ENCODE data around the gene ESF1. TPM values are rescaled to one million over a fixed set of nuclear protein-coding genes. Genes with fewer than 3 reads are reported as not detected.
A peak's percentile ranks its signal among the peaks of the same experiment; 100 is the strongest.

ESF1 gene
- total RNA-seq, 1 donor from 2014 or later: 16.1 TPM

DNA sequence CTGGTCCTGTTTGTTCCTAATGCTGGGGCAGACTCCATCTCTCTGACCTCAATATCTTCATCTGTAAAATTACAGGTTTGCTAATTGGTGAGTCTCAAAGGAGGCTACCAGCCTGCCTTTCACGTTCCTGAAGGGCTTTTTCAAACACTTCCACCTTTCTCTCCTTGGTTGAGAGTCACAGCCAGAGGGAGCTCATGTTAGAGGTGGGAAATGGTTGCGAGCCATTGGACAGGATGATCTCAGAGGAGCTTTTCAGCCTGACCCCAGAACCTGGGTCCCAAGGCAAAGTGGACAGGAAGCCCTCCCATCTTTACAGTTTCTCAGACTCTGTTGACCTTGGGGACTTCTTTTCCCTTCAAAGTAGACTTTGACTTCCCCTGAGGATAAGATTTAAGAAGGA lies 37.7 kb upstream of the ESF1 start:
- TF ChIP-seq, protein P1, sequence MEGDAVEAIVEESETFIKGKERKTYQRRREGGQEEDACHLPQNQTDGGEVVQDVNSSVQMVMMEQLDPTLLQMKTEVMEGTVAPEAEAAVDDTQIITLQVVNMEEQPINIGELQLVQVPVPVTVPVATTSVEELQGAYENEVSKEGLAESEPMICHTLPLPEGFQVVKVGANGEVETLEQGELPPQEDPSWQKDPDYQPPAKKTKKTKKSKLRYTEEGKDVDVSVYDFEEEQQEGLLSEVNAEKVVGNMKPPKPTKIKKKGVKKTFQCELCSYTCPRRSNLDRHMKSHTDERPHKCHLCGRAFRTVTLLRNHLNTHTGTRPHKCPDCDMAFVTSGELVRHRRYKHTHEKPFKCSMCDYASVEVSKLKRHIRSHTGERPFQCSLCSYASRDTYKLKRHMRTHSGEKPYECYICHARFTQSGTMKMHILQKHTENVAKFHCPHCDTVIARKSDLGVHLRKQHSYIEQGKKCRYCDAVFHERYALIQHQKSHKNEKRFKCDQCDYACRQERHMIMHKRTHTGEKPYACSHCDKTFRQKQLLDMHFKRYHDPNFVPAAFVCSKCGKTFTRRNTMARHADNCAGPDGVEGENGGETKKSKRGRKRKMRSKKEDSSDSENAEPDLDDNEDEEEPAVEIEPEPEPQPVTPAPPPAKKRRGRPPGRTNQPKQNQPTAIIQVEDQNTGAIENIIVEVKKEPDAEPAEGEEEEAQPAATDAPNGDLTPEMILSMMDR (IDR thresholded peaks at IDR 0.05; ENCODE audit: partially characterized antibody, unreplicated experiment): no peak
- Mint-ChIP-seq H3K9me3 (ENCODE audit: unreplicated experiment) (no peaks in the 10 kb centered on the region), H3K27ac (ENCODE audit: unreplicated experiment) (no peak overlapping the region), H3K36me3 (ENCODE audit: unreplicated experiment) (no peaks in the 10 kb centered on the region), H3K4me3 (ENCODE audit: unreplicated experiment) (no peak overlapping the region), H3K4me1 (ENCODE audit: low read depth, unreplicated experiment) (peaks cover 2% of the 10 kb centered on the region), H3K27me3 (ENCODE audit: unreplicated experiment) (peaks cover 2% of the 10 kb centered on the region)
- DNase-seq: no peak

DNA sequence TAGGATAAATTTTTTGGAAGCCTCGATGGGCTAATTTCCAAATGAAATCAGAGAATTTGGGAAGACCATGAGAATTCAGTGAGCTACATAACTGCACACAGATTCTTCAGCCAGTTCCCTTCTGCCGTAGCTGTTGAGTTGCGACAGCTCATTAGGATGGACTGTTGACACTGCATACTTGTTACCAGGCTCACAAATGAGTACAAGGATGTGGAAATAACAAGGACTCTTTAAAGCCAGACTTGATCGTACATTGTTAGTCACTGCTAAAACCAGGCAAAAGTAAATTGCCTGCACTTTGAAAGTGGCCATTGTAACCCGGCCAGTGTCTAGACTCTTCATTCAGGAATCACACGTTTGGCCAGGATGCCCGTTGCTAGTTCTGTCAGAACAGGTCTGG lies 37.2 kb upstream of the ESF1 start:
- DNase-seq: no peak
- Mint-ChIP-seq H3K36me3 (ENCODE audit: unreplicated experiment) (no peaks in the 10 kb centered on the region), H3K27me3 (ENCODE audit: unreplicated experiment) (peaks cover 2% of the 10 kb centered on the region), H3K9me3 (ENCODE audit: unreplicated experiment) (no peaks in the 10 kb centered on the region), H3K27ac (ENCODE audit: unreplicated experiment) (no peak overlapping the region), H3K4me1 (ENCODE audit: low read depth, unreplicated experiment) (peaks cover 2% of the 10 kb centered on the region), H3K4me3 (ENCODE audit: unreplicated experiment) (no peak overlapping the region)
- TF ChIP-seq, protein P1 (IDR thresholded peaks at IDR 0.05; ENCODE audit: partially characterized antibody, unreplicated experiment): no peak

- Mint-ChIP-seq H3K4me3 (ENCODE audit: unreplicated experiment) (no peak overlapping the region), H3K9me3 (ENCODE audit: unreplicated experiment) (no peaks in the 10 kb centered on the region), H3K4me1 (ENCODE audit: low read depth, unreplicated experiment) (peaks cover 2% of the 10 kb centered on the region), H3K36me3 (ENCODE audit: unreplicated experiment) (no peaks in the 10 kb centered on the region), H3K27ac (ENCODE audit: unreplicated experiment) (no peak overlapping the region), H3K27me3 (ENCODE audit: unreplicated experiment) (peaks cover 2% of the 10 kb centered on the region)
- DNase-seq: peak; percentile 19
- TF ChIP-seq, protein P1 (IDR thresholded peaks at IDR 0.05; ENCODE audit: partially characterized antibody, unreplicated experiment): peak; percentile 88
Observed at GRCh38 chr20:13819885-13820645, 35.3 kb upstream of the ESF1 start.

DNA sequence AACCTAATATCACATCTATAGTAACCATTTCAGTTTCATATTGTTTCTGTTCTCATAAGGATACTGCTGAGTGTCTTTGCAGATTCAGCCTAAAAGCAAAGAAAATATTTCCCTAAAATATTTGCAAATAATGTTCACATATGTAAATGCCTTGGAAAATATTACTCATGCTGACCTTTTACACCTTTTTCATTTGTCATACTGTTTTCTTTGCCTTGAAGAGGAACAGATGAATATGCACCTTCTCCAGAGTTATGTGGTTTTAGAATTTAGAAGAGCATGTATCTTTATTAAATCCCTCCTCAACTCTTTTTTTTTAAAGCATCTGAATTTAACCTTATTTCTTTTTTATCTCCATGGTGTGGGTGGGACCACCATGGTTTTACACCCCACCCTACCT lies 32.6 kb upstream of the ESF1 start:
- Mint-ChIP-seq H3K36me3 (ENCODE audit: unreplicated experiment) (no peaks in the 10 kb centered on the region), H3K27ac (ENCODE audit: unreplicated experiment) (no peak overlapping the region), H3K27me3 (ENCODE audit: unreplicated experiment) (no peaks in the 10 kb centered on the region), H3K4me1 (ENCODE audit: low read depth, unreplicated experiment) (peaks cover 2% of the 10 kb centered on the region), H3K4me3 (ENCODE audit: unreplicated experiment) (no peak overlapping the region), H3K9me3 (ENCODE audit: unreplicated experiment) (no peaks in the 10 kb centered on the region)
- TF ChIP-seq, protein P1 (IDR thresholded peaks at IDR 0.05; ENCODE audit: partially characterized antibody, unreplicated experiment): no peak
- DNase-seq: no peak

DNA sequence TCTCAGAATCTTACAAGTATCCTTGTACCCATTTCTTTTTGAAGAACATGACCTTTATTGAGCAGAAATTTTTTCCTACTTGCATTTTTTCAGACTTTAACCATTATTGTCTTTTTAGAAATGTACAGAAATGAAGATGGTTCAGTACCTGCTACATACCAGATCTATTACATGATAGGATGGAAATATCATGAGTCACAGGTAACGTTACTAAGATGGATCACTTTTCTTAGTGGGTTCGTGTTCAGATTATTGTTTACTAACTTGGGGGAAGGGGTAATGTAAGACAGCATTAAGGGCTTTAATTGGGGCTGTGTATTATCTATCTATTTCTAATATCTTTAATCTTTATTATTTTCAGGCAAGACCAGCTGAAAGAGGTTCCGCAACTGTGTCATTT lies 32.0 kb upstream of the ESF1 start:
- H3K27me3 Mint-ChIP-seq (ENCODE audit: unreplicated experiment): no peaks in the 10 kb centered on the region
- no peak overlapping the region for H3K27ac Mint-ChIP-seq (ENCODE audit: unreplicated experiment)
- DNase-seq: no peak
- H3K4me1 Mint-ChIP-seq (ENCODE audit: low read depth, unreplicated experiment): peaks cover 2% of the 10 kb centered on the region
- no peak overlapping the region for H3K4me3 Mint-ChIP-seq (ENCODE audit: unreplicated experiment)
- no peaks in the 10 kb centered on the region for H3K9me3 Mint-ChIP-seq (ENCODE audit: unreplicated experiment)
- no peaks in the 10 kb centered on the region for H3K36me3 Mint-ChIP-seq (ENCODE audit: unreplicated experiment)
- TF ChIP-seq, protein P1 (IDR thresholded peaks at IDR 0.05; ENCODE audit: partially characterized antibody, unreplicated experiment): no peak
